HAP-1 (cell line): ENCODE data around the gene SAPCD2.

Experiments used
- DNase-seq, 2 experiments: peaks; one replicate each; pipeline ENCODE4 v3.0.0-alpha.2; 2016 to 2020; ENCODE audit warnings: low spot score in 2 of 2
- H3K27me3 ChIP-seq: fragments of 250-450 bp; sonication (Bioruptor Pico); 2 replicates; pipeline ENCODE4 v1.5.1; 2020; ENCODE audit warnings: low read depth, mild to moderate bottlenecking, moderate library complexity
- H3K36me3 ChIP-seq: fragments of 250-450 bp; sonication (Bioruptor Pico); replicated peaks from 2 replicates; pipeline ENCODE4 v1.5.1; 2020; ENCODE audit warnings: mild to moderate bottlenecking
- H3K4me1 ChIP-seq: fragments of 250-450 bp; sonication (Bioruptor Pico); 2 replicates; pipeline ENCODE4 v1.5.1; 2020; ENCODE audit warnings: mild to moderate bottlenecking
- H3K4me3 ChIP-seq: fragments of 250-450 bp; sonication (Bioruptor Pico); 2 replicates; pipeline ENCODE4 v1.5.1; 2020; ENCODE audit warnings: mild to moderate bottlenecking, moderate library complexity
- H3K9me3 ChIP-seq: fragments of 250-450 bp; sonication (Bioruptor Pico); 2 replicates; pipeline ENCODE4 v1.5.1; 2020; ENCODE audit warnings: mild to moderate bottlenecking, moderate library complexity
- in situ Hi-C: fragments of 300-500 bp; cut with MboI; formaldehyde crosslinking; loops from 3 replicates; pipeline ENCODE4 v1.14.3; 2020; ENCODE audit warnings: low sequenced_read_pairs, inconsistent platforms, mixed read lengths

Gene SAPCD2

GRCh38 chr9:137080260-137081122 lies 10.1 kb upstream of the SAPCD2 start:
- Histone ChIP-seq H3K4me3 (no peak overlapping the region), H3K36me3 (peaks cover 49% of the 10 kb centered on the region), H3K4me1 (peaks cover 11% of the 10 kb centered on the region), H3K27me3 (no peaks in the 10 kb centered on the region), H3K9me3 (no peaks in the 10 kb centered on the region)
- in situ Hi-C loops, result no loop called here
- no peak for DNase-seq

- in situ Hi-C loops, result no loop called here
- Histone ChIP-seq H3K4me3 (no peak overlapping the region), H3K4me1 (peaks cover 18% of the 10 kb centered on the region), H3K36me3 (peaks cover 49% of the 10 kb centered on the region), H3K27me3 (no peaks in the 10 kb centered on the region), H3K9me3 (no peaks in the 10 kb centered on the region)
- DNase-seq, result no peak
Measured at GRCh38 chr9:137079401-137079787, 9.0 kb upstream of the SAPCD2 start.

GRCh38 chr9:137078701-137079400 lies 8.5 kb upstream of the SAPCD2 start:
- H3K4me1 ChIP-seq, result peaks cover 18% of the 10 kb centered on the region
- H3K9me3 ChIP-seq, result no peaks in the 10 kb centered on the region
- H3K36me3 ChIP-seq, result peaks cover 48% of the 10 kb centered on the region
- in situ Hi-C loops, result no loop called here
- H3K27me3 ChIP-seq, result no peaks in the 10 kb centered on the region
- H3K4me3 ChIP-seq, result peak overlapping the region; percentile 59
- DNase-seq, result no peak

- Histone ChIP-seq H3K27me3 (no peaks in the 10 kb centered on the region), H3K4me3 (peak overlapping the region; percentile 59), H3K36me3 (peaks cover 40% of the 10 kb centered on the region), H3K4me1 (peaks cover 18% of the 10 kb centered on the region), H3K9me3 (no peaks in the 10 kb centered on the region)
- in situ Hi-C loops, result no loop called here
- DNase-seq, result peak in 1 of 2 experiments; percentile 48
Measured at GRCh38 chr9:137077758-137078693, 7.7 kb upstream of the SAPCD2 start.

- Histone ChIP-seq H3K36me3 (peaks cover 32% of the 10 kb centered on the region), H3K9me3 (no peaks in the 10 kb centered on the region), H3K4me1 (peaks cover 18% of the 10 kb centered on the region), H3K27me3 (no peaks in the 10 kb centered on the region), H3K4me3 (peak within 1 kb of the TSS; percentile 59)
- in situ Hi-C loops, result no loop called here
- DNase-seq, result peak in 1 of 2 experiments; percentile 78
Measured at GRCh38 chr9:137077010-137077747, 6.8 kb upstream of the SAPCD2 start, which contains the start of gene UAP1L1. Gene UAP1L1 (plus strand): TSS chr9:137077517. CDS start chr9:137077533, 16 bp downstream.

GRCh38 chr9:137076636-137077009 lies 6.3 kb upstream of the SAPCD2 start:
- DNase-seq, result no peak
- H3K36me3 ChIP-seq, result peaks cover 26% of the 10 kb centered on the region
- H3K4me1 ChIP-seq, result peaks cover 18% of the 10 kb centered on the region

GRCh38 chr9:137075275-137075775 lies 5.0 kb upstream of the SAPCD2 start:
- H3K4me3 ChIP-seq, result no peak overlapping the region
- H3K36me3 ChIP-seq, result peaks cover 18% of the 10 kb centered on the region
- DNase-seq, result peak; percentile 80 to 84
- no peaks in the 10 kb centered on the region for H3K27me3 ChIP-seq
- in situ Hi-C loops, result no loop called here
- no peaks in the 10 kb centered on the region for H3K9me3 ChIP-seq
- H3K4me1 ChIP-seq, result peaks cover 26% of the 10 kb centered on the region

More at GRCh38 chr9:137076636-137077009, 6.3 kb upstream of the SAPCD2 start:
- no peaks in the 10 kb centered on the region for H3K9me3 ChIP-seq
- peak overlapping the region; percentile 59 for H3K4me3 ChIP-seq
- H3K27me3 ChIP-seq, result no peaks in the 10 kb centered on the region
- in situ Hi-C loops, result no loop called here

- Histone ChIP-seq H3K36me3 (peaks cover 14% of the 10 kb centered on the region), H3K27me3 (no peaks in the 10 kb centered on the region), H3K4me3 (no peak overlapping the region), H3K9me3 (no peaks in the 10 kb centered on the region), H3K4me1 (peaks cover 26% of the 10 kb centered on the region)
- DNase-seq, result no peak
- in situ Hi-C loops, result no loop called here
Measured at GRCh38 chr9:137074657-137075274, 4.4 kb upstream of the SAPCD2 start.

GRCh38 chr9:137073992-137074399 lies 3.6 kb upstream of the SAPCD2 start:
- Histone ChIP-seq H3K4me1 (peaks cover 26% of the 10 kb centered on the region), H3K4me3 (no peak overlapping the region), H3K36me3 (peaks cover 13% of the 10 kb centered on the region), H3K9me3 (no peaks in the 10 kb centered on the region), H3K27me3 (no peaks in the 10 kb centered on the region)
- in situ Hi-C loops, result no loop called here
- DNase-seq, result no peak

- H3K9me3 ChIP-seq, result no peaks in the 10 kb centered on the region
- peaks cover 26% of the 10 kb centered on the region for H3K4me1 ChIP-seq
- no peaks in the 10 kb centered on the region for H3K27me3 ChIP-seq
- DNase-seq, result no peak
- H3K36me3 ChIP-seq, result peaks cover 23% of the 10 kb centered on the region
- peak overlapping the region; percentile 79 for H3K4me3 ChIP-seq
- in situ Hi-C loops, result no loop called here
Measured at GRCh38 chr9:137071282-137071681, 925 bp upstream of the SAPCD2 start.

- H3K9me3 ChIP-seq, result no peaks in the 10 kb centered on the region
- in situ Hi-C loops, result no loop called here
- peak overlapping the region; percentile 79 for H3K4me3 ChIP-seq
- H3K27me3 ChIP-seq, result no peaks in the 10 kb centered on the region
- H3K4me1 ChIP-seq, result peaks cover 26% of the 10 kb centered on the region
- peak; percentile 63 to 81 for DNase-seq
- peaks cover 27% of the 10 kb centered on the region for H3K36me3 ChIP-seq
Measured at GRCh38 chr9:137070906-137071275, 534 bp upstream of the SAPCD2 start.

- Histone ChIP-seq H3K9me3 (no peaks in the 10 kb centered on the region), H3K36me3 (peaks cover 39% of the 10 kb centered on the region), H3K27me3 (no peaks in the 10 kb centered on the region), H3K4me1 (peaks cover 15% of the 10 kb centered on the region), H3K4me3 (peak overlapping the region; percentile 79)
- DNase-seq, result no peak
- in situ Hi-C loops, result no loop called here
Measured at GRCh38 chr9:137069508-137070091, 757 bp downstream of the SAPCD2 start.
